Thoracic aorta (tissue), 2 donors: ENCODE results near the gene CORO1C. TPM values are rescaled to one million over a fixed set of nuclear protein-coding genes. Genes with fewer than 3 reads are reported as not detected.

Experiments
- ATAC-seq: fragments of 150-250 bp; one replicate; pipeline ENCODE4 v1.8.0; 2017; ENCODE audit warnings: low read depth; ENCODE audit not compliant: insufficient number of reproducible peaks, low FRiP score
- DNase-seq: peaks from one replicate; pipeline ENCODE4 v3.0.0-alpha.2; 2020; ENCODE audit warnings: low spot score
- H3K27ac ChIP-seq, 2 donors: fragments of 200-600 bp; sonication (generic); 1 replicate in 1 of 2; 2 replicates in 1 of 2; pipeline ENCODE4 v1.5.1; 2016; ENCODE audit warnings: mild to moderate bottlenecking in 2 of 2, moderate library complexity in 2 of 2
- H3K27me3 ChIP-seq: fragments of 200-600 bp; sonication (generic); replicated peaks from 2 replicates; pipeline ENCODE4 v1.6.0; 2016; ENCODE audit warnings: mild to moderate bottlenecking; ENCODE audit not compliant: insufficient read depth
- H3K36me3 ChIP-seq: fragments of 200-600 bp; sonication (generic); one replicate; pipeline ENCODE4 v1.5.1; 2016
- H3K4me1 ChIP-seq, 2 donors: fragments of 200-600 bp; sonication (generic); 1 replicate in 1 of 2; 2 replicates in 1 of 2; pipeline versions ENCODE4 v1.5.1 to v1.6.0; 2016; ENCODE audit warnings: low read depth in 2 of 2, mild to moderate bottlenecking in 1 of 2; ENCODE audit not compliant: control insufficient read depth in 1 of 2
- H3K4me3 ChIP-seq: fragments of 200-600 bp; sonication (generic); 2 replicates; pipeline ENCODE4 v1.5.1; 2016; ENCODE audit warnings: mild to moderate bottlenecking
- H3K9me3 ChIP-seq: fragments of 200-600 bp; sonication (generic); 2 replicates; pipeline ENCODE4 v1.5.1; 2016
- CTCF ChIP-seq: fragments of 200-600 bp; sonication (generic); IDR thresholded peaks from one replicate; pipeline ENCODE4 v1.5.1; 2019; ENCODE audit warnings: antibody characterized with exemption
- total RNA-seq, 2 donors: library from RNA; depleted of rRNA; stranded (reverse); fragments of >200 nt; gene quantifications; one replicate each; pipeline versions ENCODE4 v1.1.0 to v1.2.3, GENCODE V29; 2016

The CORO1C gene
- total RNA-seq, 2 donors from 2014 or later: 157 to 208 TPM

DNA sequence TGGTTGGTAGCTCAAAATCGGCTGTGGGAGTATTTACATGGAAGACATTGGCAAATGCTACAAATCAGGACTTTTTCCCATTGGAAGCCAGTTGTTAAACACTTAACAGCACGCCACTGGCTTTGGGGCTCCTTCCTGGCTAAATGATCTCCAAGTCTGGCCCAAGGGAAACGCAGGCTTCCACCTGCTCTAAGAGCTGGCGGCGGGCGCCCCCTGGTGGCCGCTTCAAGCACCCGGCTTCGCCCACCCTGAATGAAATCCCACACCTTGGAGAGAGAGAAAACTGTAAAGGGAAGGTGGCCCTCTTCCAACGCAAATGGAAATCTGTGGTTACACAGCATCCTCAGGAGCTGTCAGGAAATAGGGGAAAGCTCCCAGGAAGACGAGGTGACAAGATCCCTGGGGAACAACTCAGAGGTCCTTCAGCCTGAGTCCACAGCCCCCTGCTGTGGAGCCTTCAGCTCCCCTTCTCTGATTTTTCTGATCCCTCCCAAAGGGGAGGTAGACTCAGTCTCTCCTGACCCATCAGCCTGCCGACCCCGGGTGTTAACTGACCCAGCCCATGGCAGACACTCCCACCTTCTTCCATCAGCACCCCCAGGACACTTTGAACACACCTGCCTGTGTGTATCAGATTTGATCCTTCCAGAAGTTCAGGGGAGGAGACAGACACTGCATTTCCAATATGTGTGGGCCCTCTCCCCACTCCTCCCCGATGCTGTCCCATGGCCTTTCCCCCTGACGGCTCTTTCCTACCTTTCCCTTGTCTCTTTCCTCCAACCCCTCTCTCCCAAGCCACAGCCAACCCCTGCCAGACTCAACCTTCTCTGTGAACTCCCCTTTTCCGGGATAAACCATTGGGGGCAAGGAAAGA, 113.0 kb downstream of the CORO1C start:
- peak; percentile 46 for ATAC-seq
- Histone ChIP-seq H3K4me1 (no peaks in the 10 kb centered on the region), H3K9me3 (no peaks in the 10 kb centered on the region), H3K36me3 (no peaks in the 10 kb centered on the region), H3K27ac (no peak overlapping the region), H3K4me3 (no peak overlapping the region), H3K27me3 (no peaks in the 10 kb centered on the region)
- DNase-seq: no peak
- peak; percentile 98 for TF ChIP-seq CTCF

DNA sequence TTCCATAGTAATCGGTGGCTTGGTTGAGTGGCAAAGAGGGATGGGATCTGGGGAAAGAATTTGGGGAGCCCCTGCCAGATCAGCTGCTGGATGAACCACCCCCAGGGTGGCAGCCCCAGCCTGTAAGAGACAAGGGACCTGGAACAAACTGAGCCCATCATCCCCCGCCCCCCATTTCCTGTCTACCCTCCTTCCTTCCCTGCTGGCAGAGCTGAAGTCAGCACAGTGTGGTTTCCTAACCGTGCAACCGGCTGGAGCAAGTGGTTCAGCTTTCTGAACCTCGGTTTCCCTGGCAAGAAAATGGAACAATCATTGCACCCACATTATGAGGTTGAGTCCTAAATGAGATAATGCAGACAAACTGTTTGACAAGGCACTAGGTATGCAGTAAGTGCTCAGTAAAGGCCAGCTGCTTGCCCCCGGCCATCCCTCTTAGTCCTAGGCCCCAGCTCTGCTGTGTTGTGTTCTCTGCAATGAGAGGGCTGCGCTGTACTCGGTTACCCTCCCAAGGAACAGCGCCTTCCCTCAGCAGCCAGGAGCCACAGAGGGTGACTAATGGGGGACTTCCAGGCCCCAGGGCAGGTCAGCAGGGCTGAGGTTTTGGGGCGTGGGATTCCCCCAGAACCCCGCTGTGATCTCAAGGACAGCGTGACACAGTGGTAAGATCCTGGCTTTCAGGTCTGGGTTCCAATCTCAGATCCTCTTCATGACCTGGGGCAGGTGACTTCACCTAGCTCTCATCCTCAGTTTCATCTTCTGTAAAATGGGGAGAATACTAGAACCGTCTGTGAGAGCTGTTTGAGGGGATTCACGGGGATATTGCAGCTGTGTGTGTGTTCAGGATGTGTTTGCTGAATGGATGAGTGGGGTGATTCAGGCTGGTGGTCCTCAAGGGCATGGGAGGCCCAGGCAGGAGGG, 114.1 kb downstream of the CORO1C start:
- Histone ChIP-seq H3K27ac (no peak overlapping the region), H3K4me3 (no peak overlapping the region), H3K9me3 (no peaks in the 10 kb centered on the region), H3K4me1 (no peaks in the 10 kb centered on the region), H3K27me3 (no peaks in the 10 kb centered on the region), H3K36me3 (no peaks in the 10 kb centered on the region)
- no peak for ATAC-seq
- DNase-seq: no peak
- TF ChIP-seq CTCF: no peak

- TF ChIP-seq CTCF: no peak
- Histone ChIP-seq H3K36me3 (no peaks in the 10 kb centered on the region), H3K27ac (no peak overlapping the region), H3K27me3 (no peaks in the 10 kb centered on the region), H3K4me1 (no peaks in the 10 kb centered on the region), H3K4me3 (no peak overlapping the region), H3K9me3 (no peaks in the 10 kb centered on the region)
- ATAC-seq: no peak
- no peak for DNase-seq
These were observed 115.0 kb downstream of the CORO1C start for GRCh38 chr12:108616359-108616758.

- ATAC-seq (no peak), DNase-seq (no peak)
- Histone ChIP-seq H3K27me3 (no peaks in the 10 kb centered on the region), H3K36me3 (no peaks in the 10 kb centered on the region), H3K9me3 (no peaks in the 10 kb centered on the region), H3K4me1 (no peaks in the 10 kb centered on the region), H3K4me3 (no peak overlapping the region), H3K27ac (no peak overlapping the region)
- no peak for TF ChIP-seq CTCF
These were observed 115.4 kb downstream of the CORO1C start for GRCh38 chr12:108615918-108616317.

GRCh38 chr12:108614639-108615038, 116.7 kb downstream of the CORO1C start:
- peaks cover 0 to 6% of the 10 kb centered on the region in 2 donors for H3K4me1 ChIP-seq

More at GRCh38 chr12:108614639-108615038, 116.7 kb downstream of the CORO1C start:
- Histone ChIP-seq H3K36me3 (no peaks in the 10 kb centered on the region), H3K27me3 (no peaks in the 10 kb centered on the region), H3K27ac (no peak overlapping the region), H3K9me3 (no peaks in the 10 kb centered on the region), H3K4me3 (no peak overlapping the region)
- TF ChIP-seq CTCF: no peak
- ATAC-seq (no peak), DNase-seq (no peak)
